H54 (cell line): ENCODE measurements around the gene PPP1R3D.
"Not testable (repeated sequence)": the region's sequence is repeated elsewhere in the genome, so short reads cannot be mapped to it uniquely, and the experiment has no call there.

Source experiments
- DNase-seq: peaks from one replicate; pipeline ENCODE4 v3.0.0; 2011; ENCODE audit warnings: low spot score, mixed read lengths; ENCODE audit not compliant: insufficient read length
- FAIRE-seq: peaks from 3 replicates; lab custom pipeline; 2011; peaks lifted over from hg19 to GRCh38; lab: Jason Lieb, UNC
- POLR2A ChIP-seq: IDR thresholded peaks from 2 replicates; pipeline ENCODE4 v1.6.1; 2011; ENCODE audit warnings: low read depth, mild to moderate bottlenecking, low read length

Gene PPP1R3D

GRCh38 chr20:59923514-59923913, 16.6 kb downstream of the PPP1R3D start:
- no peak for TF ChIP-seq POLR2A
- DNase-seq (no peak), FAIRE-seq (no peak)

GRCh38 chr20:59920944-59921343, 19.2 kb downstream of the PPP1R3D start:
- no peak for DNase-seq
- no peak for FAIRE-seq
- no peak for TF ChIP-seq POLR2A

- no peak for TF ChIP-seq POLR2A
- FAIRE-seq = no peak
- DNase-seq = no peak
Measured at GRCh38 chr20:59912609-59913008, 27.5 kb downstream of the PPP1R3D start.

- no peak for TF ChIP-seq POLR2A
- no peak for FAIRE-seq
- no peak for DNase-seq
Measured at GRCh38 chr20:59911041-59911440, 29.1 kb downstream of the PPP1R3D start.

- FAIRE-seq (no peak), DNase-seq (no peak)
- no peak for TF ChIP-seq POLR2A
Measured at GRCh38 chr20:59908855-59909254, 31.2 kb downstream of the PPP1R3D start.

GRCh38 chr20:59903621-59904020, 36.5 kb downstream of the PPP1R3D start:
- no peak for TF ChIP-seq POLR2A
- FAIRE-seq (no peak), DNase-seq (no peak)

- TF ChIP-seq POLR2A = no peak
- no peak for DNase-seq
- no peak for FAIRE-seq
Measured at GRCh38 chr20:59902470-59902869, 37.6 kb downstream of the PPP1R3D start.

GRCh38 chr20:59895908-59896307, 44.2 kb downstream of the PPP1R3D start:
- no peak for TF ChIP-seq POLR2A
- no peak for FAIRE-seq
- DNase-seq = no peak

GRCh38 chr20:59891581-59891980, 48.5 kb downstream of the PPP1R3D start:
- TF ChIP-seq POLR2A = no peak
- FAIRE-seq = no peak
- DNase-seq = no peak

- not testable (repeated sequence) for FAIRE-seq, DNase-seq
Measured at GRCh38 chr20:59890035-59890434, 50.1 kb downstream of the PPP1R3D start.

GRCh38 chr20:59888050-59888449, 52.1 kb downstream of the PPP1R3D start:
- FAIRE-seq (no peak), DNase-seq (no peak)
- TF ChIP-seq POLR2A = no peak
